PC-3 (cell line): ENCODE measurements around the gene TMEM163. TPM values are rescaled to one million over a fixed set of nuclear protein-coding genes. Genes with fewer than 3 reads are reported as not detected.
A peak's percentile ranks its signal among the peaks of the same experiment; 100 is the strongest.
"Not testable (repeated sequence)": the region's sequence is repeated elsewhere in the genome, so short reads cannot be mapped to it uniquely, and the experiment has no call there.

Source experiments
- ATAC-seq: fragments of 200-7000 bp; cut with Tn5 transposase; 2 replicates; pipeline ENCODE4 v1.9.1; 2020; ENCODE audit warnings: mild to moderate bottlenecking, moderate library complexity
- BruUV-seq: library from RNA; stranded (reverse); fragments of 400-500 nt; replicated peaks from 2 replicates; lab custom pipeline; 2021; lab: Mats Ljungman, UMichigan
- CTCF ChIA-PET: fragments of 300-600 bp; sonication (Branson Sonifier 250); formaldehyde crosslinking; loops from one replicate; lab custom pipeline; 2022; ENCODE audit warnings: antibody characterized with exemption; lab: Charles Lee
- POLR2A ChIA-PET: fragments of 300-600 bp; sonication (Branson Sonifier 250); formaldehyde crosslinking; loops from one replicate; lab custom pipeline; 2022; ENCODE audit warnings: antibody characterized with exemption; ENCODE audit not compliant: unreplicated experiment; lab: Charles Lee
- DNase-seq: peaks from one replicate; pipeline ENCODE4 v3.0.0-alpha.2; 2015
- H2AFZ ChIP-seq: fragments of 300-600 bp; sonication (generic); 2 replicates; pipeline ENCODE4 v1.6.0; 2016; ENCODE audit warnings: antibody characterized with exemption, low read length
- H3F3A ChIP-seq: fragments of 300-600 bp; sonication (generic); one replicate; pipeline ENCODE4 v1.6.0; 2017; ENCODE audit warnings: antibody characterized with exemption, low read length, control low read depth, mild to moderate bottlenecking; ENCODE audit not compliant: unreplicated experiment
- H3K27ac ChIP-seq: fragments of 300-600 bp; sonication (generic); 2 replicates; pipeline ENCODE4 v1.5.1; 2016; ENCODE audit warnings: mild to moderate bottlenecking, low read length
- H3K27me3 ChIP-seq: fragments of 300-600 bp; sonication (generic); 2 replicates; pipeline ENCODE4 v1.6.1; 2016; ENCODE audit warnings: low read length, mixed read lengths
- H3K36me3 ChIP-seq: fragments of 300-600 bp; sonication (generic); 2 replicates; pipeline ENCODE4 v1.6.1; 2016; ENCODE audit warnings: low read depth, mixed run types, low read length, mixed read lengths
- H3K4me1 ChIP-seq: fragments of 300-600 bp; sonication (generic); 2 replicates; pipeline ENCODE4 v1.5.1; 2016; ENCODE audit warnings: low read length; ENCODE audit not compliant: insufficient read depth
- H3K4me2 ChIP-seq: fragments of 300-600 bp; sonication (generic); 2 replicates; pipeline ENCODE4 v1.6.0; 2016; ENCODE audit warnings: low read length
- H3K4me3 ChIP-seq: fragments of 300-600 bp; sonication (generic); 2 replicates; pipeline ENCODE4 v1.5.1; 2016; ENCODE audit warnings: mild to moderate bottlenecking, low read length, mixed read lengths
- H3K79me2 ChIP-seq: fragments of 300-600 bp; sonication (generic); 2 replicates; pipeline ENCODE4 v1.6.1; 2017; ENCODE audit warnings: low read length, mixed read lengths
- H3K9ac ChIP-seq: fragments of 300-600 bp; sonication (generic); 2 replicates; pipeline ENCODE4 v1.6.0; 2016; ENCODE audit warnings: mild to moderate bottlenecking, low read length
- H3K9me2 ChIP-seq: fragments of 300-600 bp; sonication (generic); replicated peaks from 2 replicates; pipeline ENCODE4 v1.6.1; 2016; ENCODE audit warnings: mixed run types, low read length, mixed read lengths
- H3K9me3 ChIP-seq: fragments of 300-600 bp; sonication (generic); 2 replicates; pipeline ENCODE4 v1.6.1; 2016; ENCODE audit warnings: low read length, mixed read lengths
- H4K20me1 ChIP-seq: fragments of 300-600 bp; sonication (generic); 2 replicates; pipeline ENCODE4 v1.6.1; 2016; ENCODE audit warnings: low read length, mixed read lengths
- CTCF ChIP-seq: fragments of 300-600 bp; sonication (generic); conservative IDR thresholded peaks from 2 replicates; pipeline ENCODE4 v1.5.1; 2017; ENCODE audit warnings: antibody characterized with exemption, low read depth, mild to moderate bottlenecking, low read length
- EZH2 ChIP-seq: fragments of 300-600 bp; sonication (generic); IDR thresholded peaks from one replicate; pipeline ENCODE4 v1.6.1; 2017; ENCODE audit warnings: antibody characterized with exemption, mild to moderate bottlenecking, low read length; ENCODE audit not compliant: unreplicated experiment
- EZH2phosphoT487 ChIP-seq: fragments of 300-600 bp; sonication (generic); IDR thresholded peaks from 2 replicates; pipeline ENCODE4 v1.6.1; 2018; ENCODE audit warnings: mild to moderate bottlenecking, antibody characterized with exemption, low read length, borderline replicate concordance
- intact Hi-C: fragments of 100-400 bp; cut with micrococcal nuclease; formaldehyde crosslinking; loops from 2 replicates; pipeline ENCODE4 v1.9.0; 2023
- total RNA-seq: library from RNA; depleted of rRNA; stranded (reverse); fragments of >200 nt; gene quantifications from 2 replicates; pipeline ENCODE4 v1.2.3, GENCODE V29; 2014

TMEM163 gene
- total RNA-seq, 1 experiment from 2014 or later = 0.47 TPM

DNA sequence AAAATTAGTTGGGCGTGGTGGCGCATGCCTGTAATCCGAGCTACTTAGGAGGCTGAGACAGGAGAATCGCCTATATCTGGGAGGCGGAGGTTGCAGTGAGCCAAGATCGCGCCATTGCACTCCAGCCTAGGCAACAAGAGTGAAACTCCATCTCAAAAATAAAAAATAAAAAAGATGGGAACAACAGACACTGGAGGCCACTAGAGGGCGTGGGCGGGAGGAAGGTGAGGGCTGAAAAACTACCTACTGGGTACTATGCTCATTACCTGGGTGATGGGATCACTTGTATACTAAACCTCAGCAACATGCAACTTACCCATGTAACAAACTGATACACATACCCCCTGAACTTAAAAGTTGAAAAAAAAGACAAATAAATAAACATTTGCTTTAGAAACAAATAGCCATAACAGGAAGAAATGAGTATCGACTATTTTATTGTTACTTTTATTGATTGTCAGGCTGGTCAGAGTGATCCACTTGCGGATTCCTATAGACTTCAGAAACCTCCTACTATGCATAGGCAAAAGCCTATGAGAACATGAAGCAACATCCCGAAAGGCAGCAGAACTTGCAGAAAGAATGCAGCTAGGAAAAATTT, 61.0 kb downstream of the TMEM163 start:
- Histone ChIP-seq H2AFZ (peak overlapping the region; percentile 35), H3K79me2 (no peaks in the 10 kb centered on the region), H3F3A (no peaks in the 10 kb centered on the region), H3K36me3 (no peaks in the 10 kb centered on the region), H3K9ac (no peak overlapping the region), H3K4me2 (peak overlapping the region; percentile 51), H3K4me1 (no peaks in the 10 kb centered on the region), H4K20me1 (no peaks in the 10 kb centered on the region), H3K9me2 (no peaks in the 10 kb centered on the region), H3K9me3 (no peaks in the 10 kb centered on the region), H3K27ac (no peak overlapping the region), H3K4me3 (no peak overlapping the region), H3K27me3 (no peaks in the 10 kb centered on the region)
- peak; percentile 46; the same call in 1 of the 2 replicates for ATAC-seq
- BruUV-seq = no TSS peak
- peak; percentile 57 for DNase-seq
- intact Hi-C loops = loop anchor here (2.0 kb wide), 1 partner anchor 241 kb away; no protein-coding TSS in a partner anchor
- POLR2A ChIA-PET = no interaction called here
- TF ChIP-seq CTCF = peak; percentile 74
- TF ChIP-seq EZH2phosphoT487 = no peak
- no peak for TF ChIP-seq EZH2
- CTCF ChIA-PET = interaction anchor here (0.6 to 0.8 kb wide), 2 partner anchors 10 to 233 kb away, joined by 5 read pairs; no protein-coding TSS in a partner anchor

- H3K9me2 ChIP-seq, H3K9me3 ChIP-seq, DNase-seq, H3K4me1 ChIP-seq, H3K27ac ChIP-seq, CTCF ChIA-PET, H3K27me3 ChIP-seq, H3K79me2 ChIP-seq, POLR2A ChIA-PET, H3K9ac ChIP-seq, H3K4me2 ChIP-seq, H3K36me3 ChIP-seq, H4K20me1 ChIP-seq, H2AFZ ChIP-seq, BruUV-seq, H3K4me3 ChIP-seq, H3F3A ChIP-seq, ATAC-seq: not testable (repeated sequence)
- intact Hi-C loops = loop anchor here (2.0 kb wide), 1 partner anchor 242 kb away; no protein-coding TSS in a partner anchor
Observed at GRCh38 chr2:134656391-134656790, 62.4 kb downstream of the TMEM163 start.

- BruUV-seq = no TSS peak
- CTCF ChIA-PET = no interaction called here
- Histone ChIP-seq H3K9ac (no peak overlapping the region), H3K36me3 (no peaks in the 10 kb centered on the region), H3K4me2 (no peak overlapping the region), H4K20me1 (no peaks in the 10 kb centered on the region), H3K27me3 (no peaks in the 10 kb centered on the region), H3K9me2 (no peaks in the 10 kb centered on the region), H3K9me3 (no peaks in the 10 kb centered on the region), H3K4me3 (no peak overlapping the region), H3K79me2 (no peaks in the 10 kb centered on the region), H3F3A (no peaks in the 10 kb centered on the region), H2AFZ (no peak overlapping the region), H3K27ac (no peak overlapping the region), H3K4me1 (no peaks in the 10 kb centered on the region)
- intact Hi-C loops = no loop called here
- DNase-seq (no peak), ATAC-seq (no peak)
- TF ChIP-seq EZH2phosphoT487 (no peak), CTCF (no peak), EZH2 (no peak)
- POLR2A ChIA-PET = no interaction called here
Observed at GRCh38 chr2:134648586-134648985, 70.2 kb downstream of the TMEM163 start.
